HepG2 (cell line): Measurements from ENCODE around the gene TXNRD2. TPM values are rescaled to one million over a fixed set of nuclear protein-coding genes. Genes with fewer than 3 reads are reported as not detected.
A peak's percentile ranks its signal among the peaks of the same experiment; 100 is the strongest.

Source experiments
- ATAC-seq: fragments of 200-7000 bp; cut with Tn5 transposase; 3 replicates; pipeline ENCODE4 v1.9.1; 2020; ENCODE audit warnings: mild to moderate bottlenecking, moderate library complexity
- BruUV-seq: library from RNA; stranded (reverse); fragments of 400-500 nt; replicated peaks from 2 replicates; lab custom pipeline; 2021; lab: Mats Ljungman, UMichigan
- CTCF ChIA-PET: fragments of 300-600 bp; formaldehyde crosslinking; extraction: SDS; loops from one replicate; lab custom pipeline; 2021; ENCODE audit warnings: low total read pairs, inconsistent platforms, low intra/inter-chr PET ratio; lab: Yijun Ruan, JAX
- POLR2A ChIA-PET: fragments of 350-600 bp; sonication (Branson Sonifier 250); formaldehyde crosslinking; loops from one replicate; lab custom pipeline; 2020; ENCODE audit warnings: antibody characterized with exemption, inconsistent platforms; lab: Yijun Ruan, JAX
- DNase-seq: peaks from one replicate; pipeline ENCODE4 v3.0.0-alpha.2; 2015; ENCODE audit warnings: low spot score
- FAIRE-seq: peaks from 3 replicates; lab custom pipeline; 2011; peaks lifted over from hg19 to GRCh38; lab: Jason Lieb, UNC
- H2AFZ ChIP-seq: one replicate; pipeline ENCODE4 v1.6.1; 2011; ENCODE audit warnings: low read length, inconsistent platforms
- H3K27ac ChIP-seq: fragments of 300-600 bp; 3 replicates; pipeline ENCODE4 v1.8.0; 2011; ENCODE audit warnings: mixed run types, mild to moderate bottlenecking, mixed read lengths, low read length, inconsistent platforms; ENCODE audit not compliant: insufficient read depth; ENCODE audit errors: extremely low read length
- H3K27me3 ChIP-seq, 2 experiments: fragments of 200-600 bp in 1 of 2; 2 replicates in 1 of 2; 3 replicates in 1 of 2; pipeline versions ENCODE4 v1.6.0 to v1.8.0; 2011; ENCODE audit warnings: low read length in 2 of 2, mild to moderate bottlenecking in 2 of 2, moderate library complexity in 2 of 2, inconsistent platforms in 1 of 2; ENCODE audit not compliant: insufficient read depth in 2 of 2, control insufficient read depth in 1 of 2
- H3K36me3 ChIP-seq, 2 experiments: fragments of 200-600 bp in 1 of 2; replicated peaks in 1 of 2; 2 replicates in 1 of 2; 3 replicates in 1 of 2; pipeline versions ENCODE4 v1.5.1 to v1.8.0; 2011; ENCODE audit warnings: low read length in 2 of 2, inconsistent platforms in 1 of 2; ENCODE audit not compliant: insufficient read depth in 2 of 2, control insufficient read depth in 1 of 2
- H3K4me1 ChIP-seq: 2 replicates; pipeline ENCODE4 v1.5.1; 2012; ENCODE audit warnings: low read length, inconsistent platforms; ENCODE audit not compliant: insufficient read depth
- H3K4me2 ChIP-seq: 2 replicates; pipeline ENCODE4 v1.6.0; 2011; ENCODE audit warnings: low read depth, low read length, inconsistent platforms
- H3K4me3 ChIP-seq, 3 experiments: fragments of 200-600 bp in 1 of 3; sonication (generic), shearing (Covaris generic) in 1 of 3; replicated peaks in 1 of 3; 2 replicates each; pipeline ENCODE4 v1.5.1; 2011 to 2016; ENCODE audit warnings: low read length in 3 of 3, inconsistent platforms in 2 of 3, low read depth in 2 of 3, mild to moderate bottlenecking in 2 of 3, control low read depth in 1 of 3, mixed read lengths in 1 of 3; ENCODE audit not compliant: insufficient read depth in 1 of 3
- H3K79me2 ChIP-seq: one replicate; pipeline ENCODE4 v1.6.1; 2011; ENCODE audit warnings: low read length, inconsistent platforms; ENCODE audit not compliant: insufficient read depth
- H3K9ac ChIP-seq: 2 replicates; pipeline ENCODE4 v1.6.0; 2011; ENCODE audit warnings: mild to moderate bottlenecking, low read depth, low read length, inconsistent platforms; ENCODE audit not compliant: insufficient read depth
- H3K9me3 ChIP-seq: 2 replicates; pipeline ENCODE4 v1.5.1; 2012; ENCODE audit warnings: mild to moderate bottlenecking, low read length
- H4K20me1 ChIP-seq: 2 replicates; pipeline ENCODE4 v1.6.0; 2011; ENCODE audit warnings: inconsistent platforms, mild to moderate bottlenecking, low read length, moderate library complexity; ENCODE audit not compliant: insufficient read depth
- ASH2L ChIP-seq: fragments of 300-600, 200-600 bp; sonication (generic); IDR thresholded peaks from 2 replicates; pipeline ENCODE4 v1.7.0; 2017; ENCODE audit warnings: low read depth, mild to moderate bottlenecking, moderate library complexity, mixed read lengths, low read length; ENCODE audit not compliant: insufficient read length
- HNRNPL ChIP-seq: fragments of 200-400 bp; formaldehyde crosslinking; IDR thresholded peaks from 2 replicates; pipeline ENCODE4 v1.6.1; 2017; ENCODE audit warnings: mild to moderate bottlenecking, low read depth, low read length
- KDM3A ChIP-seq: IDR thresholded peaks from 2 replicates; pipeline ENCODE4 v1.6.1; 2018; ENCODE audit warnings: low read depth, missing compliant biosample characterization
- MTA1 ChIP-seq: sonication (generic); formaldehyde crosslinking; IDR thresholded peaks from 2 replicates; pipeline ENCODE4 v1.4.0; 2020; ENCODE audit warnings: missing genetic modification reagents, mild to moderate bottlenecking, borderline replicate concordance
- ZNF256 ChIP-seq: sonication (generic); formaldehyde crosslinking; conservative IDR thresholded peaks from 2 replicates; pipeline ENCODE4 v1.4.0; 2020; ENCODE audit warnings: missing genetic modification reagents
- ZNF772 ChIP-seq: sonication (generic); formaldehyde crosslinking; IDR thresholded peaks from 2 replicates; pipeline ENCODE4 v1.5.0; 2020; ENCODE audit warnings: mild to moderate bottlenecking, missing genetic modification reagents
- WGBS: methylation state at CpG from one replicate; pipeline ENCODE4 v1.1.6; 2017; ENCODE audit warnings: low lambda C conversion rate; 5-methylcytosine and 5-hydroxymethylcytosine counted together
- in situ Hi-C: cut with HindIII; loops from 2 replicates; pipeline ENCODE4 v1.10.0; 2017; ENCODE audit warnings: low pct_unique_long_range_greater_than_20kb; ENCODE audit not compliant: extremely low pct_ligation_motif_present
- intact Hi-C: fragments of 100-400 bp; cut with micrococcal nuclease; formaldehyde crosslinking; loops from one replicate; pipeline ENCODE4 v1.10.0; 2022; ENCODE audit not compliant: unreplicated experiment
- polyA plus RNA-seq, 8 experiments: library from polyadenylated mRNA; depleted of rRNA in 3 of 8; stranded (reverse) in 7 of 8; unstranded in 1 of 8; fragments of >200 nt; fragmentation: Illumina TruSeq in 4 of 8; extraction: Trizol in 4 of 8; gene quantifications; 2 replicates each; pipeline versions ENCODE4 v1.2.1 to v1.2.3, GENCODE V29; 2011 to 2016; ENCODE audit warnings: low read depth in 4 of 8, missing spikeins in 1 of 8, mixed read lengths in 1 of 8; ENCODE audit not compliant: insufficient read depth in 1 of 8
- total RNA-seq, 5 experiments: library from RNA; depleted of rRNA; stranded (reverse); fragments of >200 nt; fragmentation: Illumina TruSeq; extraction: Trizol; gene quantifications; 2 replicates each; pipeline ENCODE4 v1.2.3, GENCODE V29; 2016; ENCODE audit warnings: low read depth in 1 of 5

Gene TXNRD2
- total and polyA plus RNA-seq, 2 of the 13 experiments (the other 11 are each of a cell fraction or from before 2014, with no cell fraction given) = 17.5 to 18.6 TPM

GRCh38 chr22:19871023-19871844 is 70.4 kb downstream of the TXNRD2 start:
- Histone ChIP-seq H3K79me2 (no peaks in the 10 kb centered on the region), H3K27me3 (no peaks in the 10 kb centered on the region), H3K9me3 (no peaks in the 10 kb centered on the region), H4K20me1 (no peaks in the 10 kb centered on the region), H3K27ac (no peak overlapping the region), H2AFZ (no peak overlapping the region), H3K4me2 (no peak overlapping the region), H3K9ac (no peak overlapping the region), H3K36me3 (no peaks in the 10 kb centered on the region), H3K4me3 (no peak overlapping the region), H3K4me1 (peaks cover 31% of the 10 kb centered on the region)
- DNase-seq (no peak), ATAC-seq (peak; percentile 44), FAIRE-seq (no peak)
- intact Hi-C loops = no loop called here
- CTCF ChIA-PET = no interaction called here
- POLR2A ChIA-PET = no interaction called here
- WGBS = 37% methylated on average over 10 of the region's 19 CpGs
- BruUV-seq = no TSS peak
- TF ChIP-seq KDM3A (no peak), HNRNPL (0 out of 2 replicates have a peak, but pooled peaks have one; percentile 14), ASH2L (no peak), MTA1 (0 out of 2 replicates have a peak, but pooled peaks have one; percentile 2), ZNF256 (CRISPR knock-in tag) (no peak), ZNF772 (CRISPR knock-in tag) (no peak)
- in situ Hi-C loops = no loop called here
